Kidney epithelial cell (primary cell): ENCODE data around the gene CFL2. TPM values are rescaled to one million over a fixed set of nuclear protein-coding genes. Genes with fewer than 3 reads are reported as not detected.

Source experiments
- DNase-seq: peaks from one replicate; pipeline ENCODE4 v3.0.0-alpha.2; 2010; ENCODE audit warnings: low read depth
- H3K27me3 ChIP-seq: 2 replicates; pipeline ENCODE4 v1.6.0; 2011; ENCODE audit warnings: low read length; ENCODE audit not compliant: control insufficient read depth, insufficient read depth
- H3K36me3 ChIP-seq: 2 replicates; pipeline ENCODE4 v1.5.1; 2011; ENCODE audit warnings: low read length; ENCODE audit not compliant: control insufficient read depth, insufficient read depth
- H3K4me3 ChIP-seq: 2 replicates; pipeline ENCODE4 v1.5.1; 2011; ENCODE audit warnings: low read depth, mild to moderate bottlenecking, control low read depth, low read length
- CTCF ChIP-seq: IDR thresholded peaks from 2 replicates; pipeline ENCODE4 v1.5.1; 2011; ENCODE audit warnings: mild to moderate bottlenecking, moderate library complexity, low read length, control low read depth, inconsistent platforms; ENCODE audit not compliant: insufficient read depth, poor library complexity, severe bottlenecking
- total RNA-seq: library from RNA; depleted of rRNA; stranded (reverse); fragments of >200 nt; gene quantifications from 2 replicates; pipeline ENCODE4 v1.2.3, GENCODE V29; 2015

CFL2 gene
- total RNA-seq, 1 donor from 2014 or later = 32.4 TPM

- no peaks in the 10 kb centered on the region for H3K36me3 ChIP-seq
- peaks cover 2% of the 10 kb centered on the region for H3K27me3 ChIP-seq
- no peak overlapping the region for H3K4me3 ChIP-seq
- TF ChIP-seq CTCF = no peak
- DNase-seq = no peak
Measured at GRCh38 chr14:34682787-34683321, 31.5 kb downstream of the CFL2 start.

GRCh38 chr14:34680806-34681479 is 33.5 kb downstream of the CFL2 start:
- Histone ChIP-seq H3K36me3 (no peaks in the 10 kb centered on the region), H3K4me3 (no peak overlapping the region), H3K27me3 (peaks cover under 1% of the 10 kb centered on the region)
- TF ChIP-seq CTCF = no peak
- DNase-seq = no peak

GRCh38 chr14:34678735-34679134 is 35.7 kb downstream of the CFL2 start:
- DNase-seq = no peak

GRCh38 chr14:34678306-34678705 is 36.1 kb downstream of the CFL2 start:
- H3K27me3 ChIP-seq = no peaks in the 10 kb centered on the region
- H3K36me3 ChIP-seq = no peaks in the 10 kb centered on the region
- no peak overlapping the region for H3K4me3 ChIP-seq
- DNase-seq = no peak
- no peak for TF ChIP-seq CTCF

More at GRCh38 chr14:34678735-34679134, 35.7 kb downstream of the CFL2 start:
- TF ChIP-seq CTCF = no peak
- H3K4me3 ChIP-seq = no peak overlapping the region
- H3K27me3 ChIP-seq = no peaks in the 10 kb centered on the region
- H3K36me3 ChIP-seq = no peaks in the 10 kb centered on the region

- no peaks in the 10 kb centered on the region for H3K36me3 ChIP-seq
- no peak overlapping the region for H3K4me3 ChIP-seq
- no peaks in the 10 kb centered on the region for H3K27me3 ChIP-seq
- no peak for TF ChIP-seq CTCF
- DNase-seq = no peak
Measured at GRCh38 chr14:34676516-34677211, 37.7 kb downstream of the CFL2 start.
